K562 (cell line): ENCODE results near the gene OXNAD1. TPM values are rescaled to one million over a fixed set of nuclear protein-coding genes. Genes with fewer than 3 reads are reported as not detected.
A peak's percentile ranks its signal among the peaks of the same experiment; 100 is the strongest.

Experiments used
- ATAC-seq: fragments of 200-7000 bp; cut with Tn5 transposase; 3 replicates; pipeline ENCODE4 v1.9.1; 2020; ENCODE audit warnings: moderate library complexity
- BruUV-seq: library from RNA; stranded (reverse); fragments of 400-500 nt; replicated peaks from 2 replicates; lab custom pipeline; 2021; lab: Mats Ljungman, UMichigan
- CTCF ChIA-PET: fragments of 300-600 bp; formaldehyde crosslinking; extraction: SDS; loops from one replicate; lab custom pipeline; 2021; ENCODE audit warnings: low intra/inter-chr PET ratio; lab: Yijun Ruan, JAX
- POLR2A ChIA-PET: fragments of 300-600, 350-650 bp; sonication (Branson Sonifier 250); formaldehyde crosslinking; extraction: SDS; loops from one replicate; lab custom pipeline; 2021; ENCODE audit warnings: antibody characterized with exemption, inconsistent platforms; lab: Yijun Ruan, JAX
- DNase-seq, 4 experiments: peaks; one replicate each; pipeline versions ENCODE4 v3.0.0 to v3.0.0-alpha.2; 2011 to 2018; ENCODE audit warnings: low spot score in 3 of 4, mixed read lengths in 3 of 4; ENCODE audit errors: extremely low read depth in 1 of 4
- FAIRE-seq: peaks from 2 replicates; lab custom pipeline; 2011; peaks lifted over from hg19 to GRCh38; lab: Jason Lieb, UNC
- H2AFZ ChIP-seq: 2 replicates; pipeline ENCODE4 v1.6.0; 2011; ENCODE audit warnings: low read depth, low read length, control low read depth, inconsistent platforms
- H3K27ac ChIP-seq: fragments of 200-600 bp; 3 replicates; pipeline ENCODE4 v1.8.0; 2011; ENCODE audit warnings: low read depth, mild to moderate bottlenecking, control low read depth, inconsistent platforms, low read length, moderate library complexity, mixed read lengths; ENCODE audit errors: extremely low read depth
- H3K27me3 ChIP-seq, 2 experiments: fragments of 300-600 bp in 1 of 2; 2 replicates in 1 of 2; 3 replicates in 1 of 2; pipeline versions ENCODE4 v1.6.0 to v1.8.0; 2011; ENCODE audit warnings: inconsistent platforms in 2 of 2, low read length in 2 of 2, mild to moderate bottlenecking in 1 of 2, mixed read lengths in 1 of 2, moderate library complexity in 1 of 2; ENCODE audit not compliant: control insufficient read depth in 2 of 2, insufficient read depth in 2 of 2
- H3K36me3 ChIP-seq: fragments of 300-600 bp; 3 replicates; pipeline ENCODE4 v1.8.0; 2011; ENCODE audit warnings: mild to moderate bottlenecking, low read length, inconsistent platforms; ENCODE audit not compliant: control insufficient read depth, insufficient read depth
- H3K4me1 ChIP-seq, 2 experiments: fragments of 200-600 bp in 1 of 2; replicated peaks in 1 of 2; 2 replicates in 1 of 2; 3 replicates in 1 of 2; pipeline versions ENCODE4 v1.5.1 to v1.8.0; 2011; ENCODE audit warnings: inconsistent platforms in 2 of 2, low read length in 2 of 2, mild to moderate bottlenecking in 1 of 2, mixed read lengths in 1 of 2, moderate library complexity in 1 of 2; ENCODE audit not compliant: control insufficient read depth in 2 of 2, insufficient read depth in 2 of 2
- H3K4me2 ChIP-seq: 2 replicates; pipeline ENCODE4 v1.6.1; 2011; ENCODE audit warnings: low read length, control low read depth, inconsistent platforms, mixed read lengths; ENCODE audit not compliant: insufficient read depth
- H3K4me3 ChIP-seq: fragments of 200-600 bp; sonication (generic), shearing (Covaris generic); 2 replicates; pipeline ENCODE4 v1.5.1; 2016; ENCODE audit warnings: control low read depth, inconsistent platforms
- H3K79me2 ChIP-seq: fragments of 200-600 bp; 3 replicates; pipeline ENCODE4 v1.8.0; 2011; ENCODE audit warnings: low read length, inconsistent platforms; ENCODE audit not compliant: control insufficient read depth, insufficient read depth
- H3K9ac ChIP-seq, 2 experiments: 2 replicates each; pipeline versions ENCODE4 v1.6.0 to v1.6.1; 2011; ENCODE audit warnings: low read depth in 2 of 2, low read length in 2 of 2, control low read depth in 1 of 2, inconsistent platforms in 1 of 2, mild to moderate bottlenecking in 1 of 2, mixed read lengths in 1 of 2; ENCODE audit not compliant: insufficient read depth in 1 of 2
- H3K9me1 ChIP-seq: one replicate; pipeline ENCODE4 v1.6.0; 2011; ENCODE audit warnings: inconsistent platforms, mild to moderate bottlenecking, low read length, moderate library complexity; ENCODE audit not compliant: control insufficient read depth, insufficient read depth
- H3K9me3 ChIP-seq: replicated peaks from 2 replicates; pipeline ENCODE4 v1.5.1; 2011; ENCODE audit warnings: low read depth, low read length, inconsistent platforms; ENCODE audit not compliant: control insufficient read depth, insufficient read depth
- H4K20me1 ChIP-seq: replicated peaks from 2 replicates; pipeline ENCODE4 v1.6.1; 2011; ENCODE audit warnings: low read length, inconsistent platforms, mixed read lengths; ENCODE audit not compliant: control insufficient read depth, insufficient read depth
- CBX2 ChIP-seq: fragments of 200-600 bp; sonication (generic); IDR thresholded peaks from one replicate; pipeline ENCODE4 v1.6.1; 2012; ENCODE audit warnings: mild to moderate bottlenecking, low read length, inconsistent platforms; ENCODE audit not compliant: insufficient read depth, poor library complexity, severe bottlenecking
- HDAC6 ChIP-seq: IDR thresholded peaks from 2 replicates; pipeline ENCODE4 v1.6.1; 2012; ENCODE audit warnings: low read depth, mild to moderate bottlenecking, control low read depth, inconsistent platforms, low read length, moderate library complexity
- PHF21A ChIP-seq: fragments of 450-650 bp; IDR thresholded peaks from 2 replicates; pipeline ENCODE4 v1.6.1; 2017; ENCODE audit warnings: low read depth, borderline replicate concordance
- SNRNP70 ChIP-seq: fragments of 200-400 bp; formaldehyde crosslinking; optimal IDR thresholded peaks from 2 replicates; pipeline ENCODE3; 2017; ENCODE audit warnings: low read depth, low read length
- SPI1 ChIP-seq: IDR thresholded peaks from 2 replicates; pipeline ENCODE4 v1.6.1; 2011; ENCODE audit warnings: low read depth, low read length, control low read depth, borderline replicate concordance
- TRIM28 ChIP-seq: fragments of 450-650 bp; IDR thresholded peaks from 2 replicates; pipeline ENCODE4 v1.6.1; 2017
- YY1 ChIP-seq, 3 experiments: IDR thresholded peaks; 2 replicates each; pipeline ENCODE4 v1.6.1; 2011; ENCODE audit warnings: low read length in 2 of 3, mild to moderate bottlenecking in 2 of 3, moderate library complexity in 2 of 3, borderline replicate concordance in 1 of 3, control low read depth in 1 of 3, low read depth in 1 of 3; ENCODE audit not compliant: insufficient read depth in 3 of 3, insufficient replicate concordance in 2 of 3, control insufficient read depth in 1 of 3, insufficient read length in 1 of 3; ENCODE audit errors: extremely low read depth in 1 of 3
- ZNF224 ChIP-seq: sonication (generic); formaldehyde crosslinking; IDR thresholded peaks from 2 replicates; pipeline ENCODE4 v1.8.0; 2022; ENCODE audit warnings: mild to moderate bottlenecking, missing genetic modification reagents
- WGBS: fragments of 100-300 bp; shearing (Covaris generic); methylation state at CpG from one replicate; pipeline ENCODE4 v1.1.6; 2016; ENCODE audit warnings: low coverage, mixed read lengths; ENCODE audit not compliant: insufficient coverage; ENCODE audit errors: missing lambda C conversion rate; 5-methylcytosine and 5-hydroxymethylcytosine counted together
- in situ Hi-C: fragments of 300-500 bp; cut with MboI; formaldehyde crosslinking; loops from 4 replicates; pipeline ENCODE4 v1.15.0; 2018; ENCODE audit warnings: inconsistent platforms, mixed read lengths
- intact Hi-C: fragments of 100-400 bp; cut with micrococcal nuclease; formaldehyde crosslinking; loops from 2 replicates; pipeline ENCODE4 v1.14.2; 2022
- polyA plus RNA-seq, 8 experiments: library from polyadenylated mRNA; depleted of rRNA in 4 of 8; stranded (reverse) in 5 of 8; unstranded in 3 of 8; fragments of >200 nt; fragmentation: Nextera tagmentation in 2 of 8; fragmentation: Illumina TruSeq in 1 of 8; extraction: Ambion mirVana in 2 of 8; extraction: Trizol in 1 of 8; gene quantifications; 2 replicates each; pipeline versions ENCODE4 v1.2.1 to v1.2.3, GENCODE V29; 2011 to 2014; ENCODE audit warnings: inconsistent platforms in 1 of 8, missing spikeins in 1 of 8
- total RNA-seq, 7 experiments: library from RNA; depleted of rRNA in 6 of 7; stranded (reverse); fragments of >200 nt in 6 of 7; fragmentation: Illumina TruSeq in 2 of 7; extraction: Trizol in 2 of 7; gene quantifications; 2 replicates each; pipeline versions ENCODE4 v1.2.1 to v1.2.3, GENCODE V29; 2011 to 2021; ENCODE audit warnings: low replicate concordance in 1 of 7
- TF ChIP-seq, protein P1 (sequence below): sonication (generic); formaldehyde crosslinking; IDR thresholded peaks from 2 replicates; pipeline ENCODE4 v1.8.1; 2022; ENCODE audit warnings: missing genetic modification reagents
- TF ChIP-seq, protein P2 (sequence below), 2 experiments: fragments of 450-650 bp in 1 of 2; IDR thresholded peaks; 2 replicates each; pipeline ENCODE4 v1.6.1; 2011 to 2017; ENCODE audit warnings: low read depth in 2 of 2, antibody characterized with exemption in 1 of 2, borderline replicate concordance in 1 of 2, low read length in 1 of 2, mild to moderate bottlenecking in 1 of 2, mixed read lengths in 1 of 2; ENCODE audit not compliant: control insufficient read depth in 1 of 2
- TF ChIP-seq, protein P3 (sequence below), 2 experiments: fragments of 450-650 bp; IDR thresholded peaks; 2 replicates each; pipeline ENCODE4 v1.6.1; 2018; ENCODE audit warnings: mild to moderate bottlenecking in 2 of 2, low read depth in 1 of 2; ENCODE audit not compliant: partially characterized antibody in 2 of 2

The OXNAD1 gene
- total and polyA plus RNA-seq, 9 of the 15 experiments (the other 6 are each of a cell fraction or from before 2014, with no cell fraction given) = 12.8 to 44.4 (median 41.1) TPM

DNA sequence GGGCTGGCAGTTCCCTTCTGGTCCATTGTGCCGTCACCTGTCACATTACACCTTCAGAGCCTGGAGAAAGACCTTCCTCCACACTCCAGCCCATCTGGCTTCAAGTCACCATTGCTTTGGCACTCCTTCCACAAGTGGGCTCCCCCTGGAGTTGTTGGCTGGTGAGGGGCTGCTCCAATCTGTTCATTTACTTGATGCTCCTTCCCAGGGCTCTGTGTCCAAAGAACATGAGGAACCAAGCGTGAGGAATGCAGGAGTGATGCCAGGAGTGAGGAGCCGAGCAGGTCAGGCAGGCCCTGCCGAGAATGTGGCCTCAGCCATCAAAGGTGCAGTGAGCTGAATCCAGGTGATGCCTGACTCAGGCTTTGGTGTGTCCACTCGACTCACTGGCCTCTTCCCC lies 57.2 kb downstream of the OXNAD1 start:
- Histone ChIP-seq H3K4me2 (no peak overlapping the region), H3K27me3 (no peaks in the 10 kb centered on the region), H3K36me3 (peaks cover 78% of the 10 kb centered on the region), H3K9ac (peak overlapping the region in 1 of 2 experiments; percentile 54; a peak in 2 of 4 replicates), H2AFZ (no peak overlapping the region), H3K4me1 (peaks cover 0 to 12% of the 10 kb centered on the region in 2 experiments; a peak in 2 of 5 replicates), H4K20me1 (no peaks in the 10 kb centered on the region), H3K9me3 (no peaks in the 10 kb centered on the region), H3K9me1 (no peaks in the 10 kb centered on the region), H3K79me2 (no peaks in the 10 kb centered on the region), H3K27ac (no peak overlapping the region), H3K4me3 (no peak overlapping the region)
- in situ Hi-C loops = no loop called here
- ATAC-seq (no peak), DNase-seq (no peak), FAIRE-seq (no peak)
- no peak for TF ChIP-seq PHF21A
- no peak for TF ChIP-seq CBX2
- TF ChIP-seq YY1 (IDR thresholded peaks at IDR 0.05; ENCODE audit: borderline replicate concordance in 1 of 3, control insufficient read depth in 1 of 3, extremely low read depth in 1 of 3, insufficient read depth in 3 of 3, insufficient read length in 1 of 3, insufficient replicate concordance in 2 of 3, low read depth in 1 of 3, low read length in 2 of 3) = no peak
- TF ChIP-seq, protein P1, sequence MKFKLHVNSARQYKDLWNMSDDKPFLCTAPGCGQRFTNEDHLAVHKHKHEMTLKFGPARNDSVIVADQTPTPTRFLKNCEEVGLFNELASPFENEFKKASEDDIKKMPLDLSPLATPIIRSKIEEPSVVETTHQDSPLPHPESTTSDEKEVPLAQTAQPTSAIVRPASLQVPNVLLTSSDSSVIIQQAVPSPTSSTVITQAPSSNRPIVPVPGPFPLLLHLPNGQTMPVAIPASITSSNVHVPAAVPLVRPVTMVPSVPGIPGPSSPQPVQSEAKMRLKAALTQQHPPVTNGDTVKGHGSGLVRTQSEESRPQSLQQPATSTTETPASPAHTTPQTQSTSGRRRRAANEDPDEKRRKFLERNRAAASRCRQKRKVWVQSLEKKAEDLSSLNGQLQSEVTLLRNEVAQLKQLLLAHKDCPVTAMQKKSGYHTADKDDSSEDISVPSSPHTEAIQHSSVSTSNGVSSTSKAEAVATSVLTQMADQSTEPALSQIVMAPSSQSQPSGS (CRISPR knock-in tag) = no peak
- TF ChIP-seq SNRNP70 = no peak
- TF ChIP-seq HDAC6 = no peak
- TF ChIP-seq ZNF224 (CRISPR knock-in tag) = no peak
- TF ChIP-seq SPI1 = no peak
- TF ChIP-seq, protein P2, sequence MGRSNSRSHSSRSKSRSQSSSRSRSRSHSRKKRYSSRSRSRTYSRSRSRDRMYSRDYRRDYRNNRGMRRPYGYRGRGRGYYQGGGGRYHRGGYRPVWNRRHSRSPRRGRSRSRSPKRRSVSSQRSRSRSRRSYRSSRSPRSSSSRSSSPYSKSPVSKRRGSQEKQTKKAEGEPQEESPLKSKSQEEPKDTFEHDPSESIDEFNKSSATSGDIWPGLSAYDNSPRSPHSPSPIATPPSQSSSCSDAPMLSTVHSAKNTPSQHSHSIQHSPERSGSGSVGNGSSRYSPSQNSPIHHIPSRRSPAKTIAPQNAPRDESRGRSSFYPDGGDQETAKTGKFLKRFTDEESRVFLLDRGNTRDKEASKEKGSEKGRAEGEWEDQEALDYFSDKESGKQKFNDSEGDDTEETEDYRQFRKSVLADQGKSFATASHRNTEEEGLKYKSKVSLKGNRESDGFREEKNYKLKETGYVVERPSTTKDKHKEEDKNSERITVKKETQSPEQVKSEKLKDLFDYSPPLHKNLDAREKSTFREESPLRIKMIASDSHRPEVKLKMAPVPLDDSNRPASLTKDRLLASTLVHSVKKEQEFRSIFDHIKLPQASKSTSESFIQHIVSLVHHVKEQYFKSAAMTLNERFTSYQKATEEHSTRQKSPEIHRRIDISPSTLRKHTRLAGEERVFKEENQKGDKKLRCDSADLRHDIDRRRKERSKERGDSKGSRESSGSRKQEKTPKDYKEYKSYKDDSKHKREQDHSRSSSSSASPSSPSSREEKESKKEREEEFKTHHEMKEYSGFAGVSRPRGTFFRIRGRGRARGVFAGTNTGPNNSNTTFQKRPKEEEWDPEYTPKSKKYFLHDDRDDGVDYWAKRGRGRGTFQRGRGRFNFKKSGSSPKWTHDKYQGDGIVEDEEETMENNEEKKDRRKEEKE (IDR thresholded peaks at IDR 0.05; ENCODE audit: borderline replicate concordance in 1 of 2, control insufficient read depth in 1 of 2, low read depth in 2 of 2, low read length in 1 of 2) = no peak
- TF ChIP-seq, protein P3, sequence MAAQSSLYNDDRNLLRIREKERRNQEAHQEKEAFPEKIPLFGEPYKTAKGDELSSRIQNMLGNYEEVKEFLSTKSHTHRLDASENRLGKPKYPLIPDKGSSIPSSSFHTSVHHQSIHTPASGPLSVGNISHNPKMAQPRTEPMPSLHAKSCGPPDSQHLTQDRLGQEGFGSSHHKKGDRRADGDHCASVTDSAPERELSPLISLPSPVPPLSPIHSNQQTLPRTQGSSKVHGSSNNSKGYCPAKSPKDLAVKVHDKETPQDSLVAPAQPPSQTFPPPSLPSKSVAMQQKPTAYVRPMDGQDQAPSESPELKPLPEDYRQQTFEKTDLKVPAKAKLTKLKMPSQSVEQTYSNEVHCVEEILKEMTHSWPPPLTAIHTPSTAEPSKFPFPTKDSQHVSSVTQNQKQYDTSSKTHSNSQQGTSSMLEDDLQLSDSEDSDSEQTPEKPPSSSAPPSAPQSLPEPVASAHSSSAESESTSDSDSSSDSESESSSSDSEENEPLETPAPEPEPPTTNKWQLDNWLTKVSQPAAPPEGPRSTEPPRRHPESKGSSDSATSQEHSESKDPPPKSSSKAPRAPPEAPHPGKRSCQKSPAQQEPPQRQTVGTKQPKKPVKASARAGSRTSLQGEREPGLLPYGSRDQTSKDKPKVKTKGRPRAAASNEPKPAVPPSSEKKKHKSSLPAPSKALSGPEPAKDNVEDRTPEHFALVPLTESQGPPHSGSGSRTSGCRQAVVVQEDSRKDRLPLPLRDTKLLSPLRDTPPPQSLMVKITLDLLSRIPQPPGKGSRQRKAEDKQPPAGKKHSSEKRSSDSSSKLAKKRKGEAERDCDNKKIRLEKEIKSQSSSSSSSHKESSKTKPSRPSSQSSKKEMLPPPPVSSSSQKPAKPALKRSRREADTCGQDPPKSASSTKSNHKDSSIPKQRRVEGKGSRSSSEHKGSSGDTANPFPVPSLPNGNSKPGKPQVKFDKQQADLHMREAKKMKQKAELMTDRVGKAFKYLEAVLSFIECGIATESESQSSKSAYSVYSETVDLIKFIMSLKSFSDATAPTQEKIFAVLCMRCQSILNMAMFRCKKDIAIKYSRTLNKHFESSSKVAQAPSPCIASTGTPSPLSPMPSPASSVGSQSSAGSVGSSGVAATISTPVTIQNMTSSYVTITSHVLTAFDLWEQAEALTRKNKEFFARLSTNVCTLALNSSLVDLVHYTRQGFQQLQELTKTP (IDR thresholded peaks at IDR 0.05; ENCODE audit: low read depth in 1 of 2, partially characterized antibody in 2 of 2) = no peak
- TF ChIP-seq TRIM28 = no peak
- ChIA-PET POLR2A (interaction anchor here (1.0 kb wide), 1 partner anchor 9 kb away, joined by 4 read pairs; no protein-coding TSS in a partner anchor), CTCF (no interaction called here)
- 91% methylated on average over 5 of the region's 5 CpGs for WGBS
- BruUV-seq = no TSS peak
- intact Hi-C loops = no loop called here
